ENCODE results near the gene OGFOD3.
"Not testable (repeated sequence)": the region's sequence is repeated elsewhere in the genome, so short reads cannot be mapped to it uniquely, and the experiment has no call there.

OGFOD3 gene

GRCh38 chr17:82351713-82352488, 66.5 kb downstream of the OGFOD3 start:
- H3K9ac ChIP-seq (ENCODE audit: low read depth in 1 of 2, low read length in 2 of 2) = no peak overlapping the region

GRCh38 chr17:82351254-82351712, 67.1 kb downstream of the OGFOD3 start:
- Histone ChIP-seq H3K36me3 (ENCODE audit: control insufficient read depth in 2 of 2, insufficient read depth in 2 of 2, low read length in 2 of 2) (no peaks in the 10 kb centered on the region), H3K27me3 (ENCODE audit: control insufficient read depth in 2 of 2, insufficient read depth in 2 of 2, low read length in 2 of 2) (peaks cover 0 to under 1% of the 10 kb centered on the region in 2 donors), H3K4me3 (ENCODE audit: low read length in 2 of 2) (no peak overlapping the region), H3K9ac (ENCODE audit: low read depth in 1 of 2, low read length in 2 of 2) (no peak overlapping the region), H3K4me1 (ENCODE audit: control insufficient read depth in 2 of 2, insufficient read depth in 2 of 2, low read length in 2 of 2) (peaks cover 6 to 12% of the 10 kb centered on the region in 2 donors), H3K9me3 (ENCODE audit: control insufficient read depth in 2 of 2, low read length in 2 of 2) (no peaks in the 10 kb centered on the region), H3K27ac (ENCODE audit: low read depth in 2 of 2, low read length in 2 of 2) (peak overlapping the region in 1 of 2 donors; percentile 38)

More at GRCh38 chr17:82351713-82352488, 66.5 kb downstream of the OGFOD3 start:
- Histone ChIP-seq H3K36me3 (ENCODE audit: control insufficient read depth in 2 of 2, insufficient read depth in 2 of 2, low read length in 2 of 2) (no peaks in the 10 kb centered on the region), H3K27me3 (ENCODE audit: control insufficient read depth in 2 of 2, insufficient read depth in 2 of 2, low read length in 2 of 2) (peaks cover 0 to 4% of the 10 kb centered on the region in 2 donors), H3K4me3 (ENCODE audit: low read length in 2 of 2) (no peak overlapping the region), H3K4me1 (ENCODE audit: control insufficient read depth in 2 of 2, insufficient read depth in 2 of 2, low read length in 2 of 2) (peaks cover under 1 to 6% of the 10 kb centered on the region in 2 donors), H3K9me3 (ENCODE audit: control insufficient read depth in 2 of 2, low read length in 2 of 2) (no peaks in the 10 kb centered on the region), H3K27ac (ENCODE audit: low read depth in 2 of 2, low read length in 2 of 2) (peak overlapping the region in 1 of 2 donors; percentile 38)

DNA sequence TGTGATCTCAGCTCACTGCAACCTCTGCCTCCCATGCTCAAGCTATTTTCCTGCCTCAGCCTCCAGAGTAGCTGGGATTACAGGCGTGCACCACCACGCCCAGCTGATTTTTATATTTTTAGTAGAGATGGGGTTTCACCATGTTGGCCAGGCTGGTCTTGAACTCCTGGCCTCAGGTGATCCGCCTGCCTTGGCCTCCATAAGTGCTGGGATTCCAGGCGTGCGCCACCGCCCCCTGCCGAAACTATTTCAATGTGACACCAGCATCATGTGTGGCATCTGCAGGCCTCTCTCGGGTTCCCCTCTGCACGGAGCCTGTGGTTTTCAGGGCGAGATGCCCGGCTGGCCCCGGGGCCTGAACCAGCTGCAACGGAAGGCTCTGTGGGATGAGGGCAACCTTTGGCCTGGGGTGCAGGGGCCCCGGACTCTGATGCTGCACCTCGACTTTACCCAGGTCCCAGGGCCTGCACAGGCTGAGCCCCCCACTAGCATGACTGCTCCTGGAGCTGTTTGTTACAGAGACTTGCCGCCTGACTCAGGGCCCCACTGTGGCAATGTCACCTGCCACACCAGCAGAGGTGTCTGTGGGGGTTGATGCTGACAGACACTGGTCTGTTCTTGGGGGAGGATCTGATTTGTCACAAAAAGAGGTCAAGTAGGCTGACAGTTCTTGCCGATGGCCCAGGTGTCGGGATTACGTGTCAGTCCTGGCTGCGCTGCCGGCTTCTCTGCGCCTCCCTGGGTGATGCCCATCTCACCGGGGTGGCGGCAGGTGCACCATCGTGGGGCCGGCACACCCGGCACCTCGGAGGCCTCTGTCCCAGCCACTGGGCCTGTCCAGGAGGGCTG, 68.0 kb downstream of the OGFOD3 start:
- Histone ChIP-seq H3K4me3 (ENCODE audit: low read length in 2 of 2) (no peak overlapping the region), H3K4me1 (ENCODE audit: control insufficient read depth in 2 of 2, insufficient read depth in 2 of 2, low read length in 2 of 2) (peaks cover 6 to 13% of the 10 kb centered on the region in 2 donors), H3K27me3 (ENCODE audit: control insufficient read depth in 2 of 2, insufficient read depth in 2 of 2, low read length in 2 of 2) (no peaks in the 10 kb centered on the region), H3K36me3 (ENCODE audit: control insufficient read depth in 2 of 2, insufficient read depth in 2 of 2, low read length in 2 of 2) (no peaks in the 10 kb centered on the region), H3K27ac (ENCODE audit: low read depth in 2 of 2, low read length in 2 of 2) (peak overlapping the region in 1 of 2 donors; percentile 61), H3K9ac (ENCODE audit: low read depth in 1 of 2, low read length in 2 of 2) (no peak overlapping the region), H3K9me3 (ENCODE audit: control insufficient read depth in 2 of 2, low read length in 2 of 2) (no peaks in the 10 kb centered on the region)

GRCh38 chr17:82349287-82349701, 69.1 kb downstream of the OGFOD3 start:
- no peak overlapping the region for H3K27ac ChIP-seq (ENCODE audit: low read depth in 2 of 2, low read length in 2 of 2)
- peaks cover 6 to 16% of the 10 kb centered on the region in 2 donors for H3K4me1 ChIP-seq (ENCODE audit: control insufficient read depth in 2 of 2, insufficient read depth in 2 of 2, low read length in 2 of 2)
- no peaks in the 10 kb centered on the region for H3K36me3 ChIP-seq (ENCODE audit: control insufficient read depth in 2 of 2, insufficient read depth in 2 of 2, low read length in 2 of 2)
- no peak overlapping the region for H3K9ac ChIP-seq (ENCODE audit: low read depth in 1 of 2, low read length in 2 of 2)
- H3K4me3 ChIP-seq (ENCODE audit: low read length in 2 of 2) = no peak overlapping the region
- no peaks in the 10 kb centered on the region for H3K9me3 ChIP-seq (ENCODE audit: control insufficient read depth in 2 of 2, low read length in 2 of 2)
- no peaks in the 10 kb centered on the region for H3K27me3 ChIP-seq (ENCODE audit: control insufficient read depth in 2 of 2, insufficient read depth in 2 of 2, low read length in 2 of 2)

DNA sequence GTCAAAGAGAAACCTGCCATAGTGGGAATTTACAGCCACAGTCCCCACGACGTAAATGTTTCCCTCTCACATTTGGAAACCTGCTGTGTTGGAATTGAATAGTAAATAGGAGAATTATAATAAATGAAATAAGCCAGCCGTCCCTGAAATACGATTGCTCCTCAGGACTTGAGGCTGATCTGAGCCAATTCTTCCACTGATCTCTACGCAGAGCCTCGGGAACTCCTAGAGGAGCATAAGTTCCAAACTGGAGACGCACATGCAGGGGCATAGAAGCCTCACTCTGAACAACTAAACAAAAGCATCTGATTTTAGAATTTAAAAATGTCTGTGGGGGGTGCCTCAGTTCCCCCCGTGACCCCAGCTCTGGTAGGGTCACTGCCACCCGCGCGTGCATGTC, 69.5 kb downstream of the OGFOD3 start:
- H3K4me3 ChIP-seq (ENCODE audit: low read length in 2 of 2) = no peak overlapping the region
- H3K9ac ChIP-seq (ENCODE audit: low read depth in 1 of 2, low read length in 2 of 2) = no peak overlapping the region
- H3K36me3 ChIP-seq (ENCODE audit: control insufficient read depth in 2 of 2, insufficient read depth in 2 of 2, low read length in 2 of 2) = no peaks in the 10 kb centered on the region
- peaks cover 6 to 17% of the 10 kb centered on the region in 2 donors for H3K4me1 ChIP-seq (ENCODE audit: control insufficient read depth in 2 of 2, insufficient read depth in 2 of 2, low read length in 2 of 2)
- no peak overlapping the region for H3K27ac ChIP-seq (ENCODE audit: low read depth in 2 of 2, low read length in 2 of 2)
- H3K27me3 ChIP-seq (ENCODE audit: control insufficient read depth in 2 of 2, insufficient read depth in 2 of 2, low read length in 2 of 2) = no peaks in the 10 kb centered on the region
- no peaks in the 10 kb centered on the region for H3K9me3 ChIP-seq (ENCODE audit: control insufficient read depth in 2 of 2, low read length in 2 of 2)

DNA sequence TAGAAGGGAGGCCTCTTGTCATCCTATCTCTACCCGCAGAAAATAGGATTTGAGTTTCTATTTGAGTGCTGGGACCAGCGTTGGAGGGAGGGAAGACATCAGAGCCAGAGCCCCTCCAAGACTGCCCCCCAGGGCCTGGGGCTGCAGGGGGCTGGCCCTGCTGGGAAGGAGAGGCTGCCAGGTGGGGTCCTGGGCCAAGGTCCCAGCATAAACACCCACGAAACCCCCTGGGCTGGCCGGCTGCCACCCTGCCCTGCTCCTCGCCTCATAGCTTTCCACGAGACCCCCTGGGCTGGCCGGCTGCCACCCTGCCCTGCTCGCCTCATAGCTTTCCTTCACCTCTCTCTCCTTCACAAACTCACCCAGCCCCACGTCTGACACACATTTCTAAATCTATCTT, 70.0 kb downstream of the OGFOD3 start:
- H3K27me3 ChIP-seq (ENCODE audit: control insufficient read depth in 2 of 2, insufficient read depth in 2 of 2, low read length in 2 of 2) = no peaks in the 10 kb centered on the region
- H3K4me3 ChIP-seq (ENCODE audit: low read length in 2 of 2) = no peak overlapping the region
- H3K9me3 ChIP-seq (ENCODE audit: control insufficient read depth in 2 of 2, low read length in 2 of 2) = no peaks in the 10 kb centered on the region
- H3K9ac ChIP-seq (ENCODE audit: low read depth in 1 of 2, low read length in 2 of 2) = no peak overlapping the region
- H3K36me3 ChIP-seq (ENCODE audit: control insufficient read depth in 2 of 2, insufficient read depth in 2 of 2, low read length in 2 of 2) = no peaks in the 10 kb centered on the region
- H3K27ac ChIP-seq (ENCODE audit: low read depth in 2 of 2, low read length in 2 of 2) = no peak overlapping the region
- H3K4me1 ChIP-seq (ENCODE audit: control insufficient read depth in 2 of 2, insufficient read depth in 2 of 2, low read length in 2 of 2) = peaks cover 6 to 17% of the 10 kb centered on the region in 2 donors

GRCh38 chr17:82347994-82348393, 70.4 kb downstream of the OGFOD3 start:
- not testable (repeated sequence) for H3K36me3 ChIP-seq (ENCODE audit: control insufficient read depth in 2 of 2, insufficient read depth in 2 of 2, low read length in 2 of 2); H3K27me3 ChIP-seq (ENCODE audit: control insufficient read depth in 2 of 2, insufficient read depth in 2 of 2, low read length in 2 of 2); H3K4me3 ChIP-seq (ENCODE audit: low read length in 2 of 2); H3K9ac ChIP-seq (ENCODE audit: low read depth in 1 of 2, low read length in 2 of 2); H3K27ac ChIP-seq (ENCODE audit: low read depth in 2 of 2, low read length in 2 of 2); H3K9me3 ChIP-seq (ENCODE audit: control insufficient read depth in 2 of 2, low read length in 2 of 2)
- H3K4me1 ChIP-seq (ENCODE audit: control insufficient read depth in 2 of 2, insufficient read depth in 2 of 2, low read length in 2 of 2) = peaks cover 6 to 17% of the 10 kb centered on the region in 2 donors

DNA sequence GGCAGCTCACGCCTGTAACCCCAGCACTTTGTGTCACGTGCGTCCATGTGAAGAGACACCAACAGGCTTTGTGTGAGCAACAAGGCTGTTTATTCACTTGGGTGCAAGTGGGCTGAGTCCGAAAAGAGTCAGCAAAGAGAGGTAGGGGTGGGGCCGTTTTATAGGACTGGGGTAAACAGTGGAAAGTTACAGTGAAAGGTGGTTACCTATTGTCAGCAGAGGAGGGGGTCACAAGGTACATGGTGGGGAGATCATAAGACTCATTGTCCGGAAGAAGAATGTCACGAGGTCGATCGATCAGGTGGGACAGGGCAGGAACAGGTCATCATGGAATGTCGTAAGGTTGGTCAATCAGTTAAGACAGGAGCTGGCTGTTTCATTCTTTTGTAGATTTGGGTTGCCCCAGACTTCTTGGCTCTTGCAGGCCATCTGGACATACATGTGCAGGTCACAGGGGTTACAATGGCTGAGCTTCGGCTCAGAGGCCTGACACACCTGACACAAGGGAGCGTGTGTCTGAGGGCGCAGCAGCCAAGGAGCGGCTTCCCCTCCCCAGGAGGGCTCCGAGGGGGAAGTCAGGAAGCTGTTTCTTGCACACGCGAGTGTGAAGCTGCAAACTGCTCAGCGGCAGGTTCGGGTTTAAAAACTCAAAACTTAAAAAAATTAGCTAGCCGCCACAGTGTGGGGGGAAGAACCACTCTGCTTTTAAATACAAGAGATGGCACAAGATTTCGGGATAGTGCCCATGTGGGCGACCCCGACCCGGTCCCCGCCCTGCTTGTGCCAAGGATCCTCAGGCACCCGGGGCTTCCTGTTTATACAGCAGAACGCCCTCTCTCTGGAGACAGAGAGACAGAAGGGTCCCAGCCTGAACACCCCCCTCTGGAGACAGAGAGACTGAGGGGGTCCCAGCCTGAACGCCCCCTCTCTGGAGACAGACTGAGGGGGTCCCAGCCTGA, 71.8 kb downstream of the OGFOD3 start:
- no peaks in the 10 kb centered on the region for H3K36me3 ChIP-seq (ENCODE audit: control insufficient read depth in 2 of 2, insufficient read depth in 2 of 2, low read length in 2 of 2)
- peaks cover 6 to 17% of the 10 kb centered on the region in 2 donors for H3K4me1 ChIP-seq (ENCODE audit: control insufficient read depth in 2 of 2, insufficient read depth in 2 of 2, low read length in 2 of 2)
- no peaks in the 10 kb centered on the region for H3K9me3 ChIP-seq (ENCODE audit: control insufficient read depth in 2 of 2, low read length in 2 of 2)
- peak overlapping the region in 1 of 2 donors; percentile 47 for H3K9ac ChIP-seq (ENCODE audit: low read depth in 1 of 2, low read length in 2 of 2)
- H3K4me3 ChIP-seq (ENCODE audit: low read length in 2 of 2) = no peak overlapping the region
- no peaks in the 10 kb centered on the region for H3K27me3 ChIP-seq (ENCODE audit: control insufficient read depth in 2 of 2, insufficient read depth in 2 of 2, low read length in 2 of 2)
- H3K27ac ChIP-seq (ENCODE audit: low read depth in 2 of 2, low read length in 2 of 2) = peak overlapping the region in 1 of 2 donors; percentile 21

DNA sequence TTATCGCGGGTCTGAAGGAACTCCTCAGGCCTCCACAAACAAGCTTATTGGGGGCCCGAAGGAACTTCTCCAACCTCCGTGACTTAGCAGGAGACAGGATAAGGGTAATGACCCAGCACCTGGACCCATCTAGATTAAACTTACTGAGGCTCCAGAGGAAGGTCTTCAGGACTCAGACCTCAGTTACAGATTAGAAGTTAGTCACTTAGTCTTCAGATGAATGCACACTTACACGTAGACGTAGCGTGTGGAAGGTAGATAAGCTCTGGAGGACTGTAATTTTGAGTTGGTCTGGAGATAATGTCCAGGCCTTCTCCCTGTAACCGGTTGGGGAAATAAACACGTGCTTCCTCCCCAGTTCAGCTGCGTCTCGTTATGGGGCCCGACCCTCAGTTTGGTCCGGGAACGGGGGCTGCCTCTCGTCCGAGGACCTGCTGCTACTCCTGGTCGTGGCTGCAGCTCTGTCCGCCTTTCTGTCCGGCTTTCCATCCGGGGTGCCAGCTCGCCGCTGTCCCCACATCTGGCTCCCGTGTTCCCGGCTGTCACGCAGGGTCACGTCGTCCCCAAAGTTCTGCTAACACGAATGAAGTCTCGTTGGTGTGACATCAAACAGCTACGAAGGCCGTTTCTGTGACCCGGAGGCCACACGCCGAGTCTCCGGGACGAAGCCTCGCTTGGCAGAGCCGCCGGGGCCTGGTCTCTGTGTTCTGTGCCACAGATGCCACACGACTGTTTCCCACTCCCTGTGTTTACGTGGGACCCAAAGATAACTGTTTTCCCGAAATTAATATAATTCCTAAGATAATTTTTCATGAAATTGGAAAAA, 73.0 kb downstream of the OGFOD3 start:
- Histone ChIP-seq H3K9me3 (ENCODE audit: control insufficient read depth in 2 of 2, low read length in 2 of 2) (no peaks in the 10 kb centered on the region), H3K4me3 (ENCODE audit: low read length in 2 of 2) (no peak overlapping the region), H3K27me3 (ENCODE audit: control insufficient read depth in 2 of 2, insufficient read depth in 2 of 2, low read length in 2 of 2) (no peaks in the 10 kb centered on the region), H3K36me3 (ENCODE audit: control insufficient read depth in 2 of 2, insufficient read depth in 2 of 2, low read length in 2 of 2) (no peaks in the 10 kb centered on the region), H3K4me1 (ENCODE audit: control insufficient read depth in 2 of 2, insufficient read depth in 2 of 2, low read length in 2 of 2) (peaks cover 6 to 13% of the 10 kb centered on the region in 2 donors), H3K9ac (ENCODE audit: low read depth in 1 of 2, low read length in 2 of 2) (no peak overlapping the region), H3K27ac (ENCODE audit: low read depth in 2 of 2, low read length in 2 of 2) (no peak overlapping the region)
